ENCODE results near the gene FLNA. TPM values are rescaled to one million over a fixed set of nuclear protein-coding genes. Genes with fewer than 3 reads are reported as not detected.

Gene FLNA
- total RNA-seq, 1 experiment from 2014 or later: 1,841 TPM

GRCh38 chrX:154322890-154323289, 51.5 kb downstream of the FLNA start:
- Histone ChIP-seq H3K36me3 (ENCODE audit: low read depth) (no peaks in the 10 kb centered on the region), H3F3A (ENCODE audit: insufficient read depth, low read depth) (no peaks in the 10 kb centered on the region), H3K4me1 (replicated peaks; ENCODE audit: insufficient read depth) (no peaks in the 10 kb centered on the region), H2AFZ (no peak overlapping the region), H3K79me2 (ENCODE audit: low read depth) (no peaks in the 10 kb centered on the region), H4K20me1 (ENCODE audit: insufficient read depth) (no peaks in the 10 kb centered on the region), H3K9me3 (ENCODE audit: insufficient read depth, low read depth) (no peaks in the 10 kb centered on the region), H3K4me3 (no peak overlapping the region), H3K9me2 (ENCODE audit: insufficient read depth) (no peaks in the 10 kb centered on the region), H3K27ac (no peak overlapping the region), H3K4me2 (no peak overlapping the region), H3K27me3 (ENCODE audit: insufficient read depth, low read depth) (peaks cover 29% of the 10 kb centered on the region)
- CTCF ChIA-PET: interaction anchor here (0.6 kb wide), 1 partner anchor 85 kb away, joined by 4 read pairs; no protein-coding TSS in a partner anchor
- POLR2A ChIA-PET (ENCODE audit: unreplicated experiment): no interaction called here
- intact Hi-C loops (cut with micrococcal nuclease; ENCODE audit: unreplicated experiment): no loop called here
- DNase-seq: no peak
- BruUV-seq (replicated peaks): no TSS peak
- TF ChIP-seq CTCF (conservative IDR thresholded peaks at IDR 0.05) (no peak), EZH2 (IDR thresholded peaks at IDR 0.05; ENCODE audit: low read depth) (no peak)

GRCh38 chrX:154321594-154321993, 52.8 kb downstream of the FLNA start:
- no peak overlapping the region for H3K4me3 ChIP-seq
- no peak overlapping the region for H3K27ac ChIP-seq
- no peaks in the 10 kb centered on the region for H3F3A ChIP-seq (ENCODE audit: insufficient read depth, low read depth)
- H3K36me3 ChIP-seq (ENCODE audit: low read depth): no peaks in the 10 kb centered on the region
- TF ChIP-seq EZH2 (IDR thresholded peaks at IDR 0.05; ENCODE audit: low read depth) (no peak), CTCF (conservative IDR thresholded peaks at IDR 0.05) (no peak)
- H4K20me1 ChIP-seq (ENCODE audit: insufficient read depth): no peaks in the 10 kb centered on the region
- H3K9me2 ChIP-seq (ENCODE audit: insufficient read depth): no peaks in the 10 kb centered on the region
- DNase-seq: no peak
- H3K27me3 ChIP-seq (ENCODE audit: insufficient read depth, low read depth): peaks cover 28% of the 10 kb centered on the region
- H2AFZ ChIP-seq: no peak overlapping the region
- intact Hi-C loops (cut with micrococcal nuclease; ENCODE audit: unreplicated experiment): no loop called here
- H3K79me2 ChIP-seq (ENCODE audit: low read depth): no peaks in the 10 kb centered on the region
- no TSS peak for BruUV-seq (replicated peaks)
- H3K4me2 ChIP-seq: no peak overlapping the region
- ChIA-PET POLR2A (ENCODE audit: unreplicated experiment) (no interaction called here), CTCF (no interaction called here)
- H3K4me1 ChIP-seq (replicated peaks; ENCODE audit: insufficient read depth): no peaks in the 10 kb centered on the region
- H3K9me3 ChIP-seq (ENCODE audit: insufficient read depth, low read depth): no peaks in the 10 kb centered on the region

- CTCF ChIA-PET: no interaction called here
- Histone ChIP-seq H3K9me3 (ENCODE audit: insufficient read depth, low read depth) (no peaks in the 10 kb centered on the region), H3F3A (ENCODE audit: insufficient read depth, low read depth) (no peaks in the 10 kb centered on the region), H3K27ac (no peak overlapping the region), H3K36me3 (ENCODE audit: low read depth) (no peaks in the 10 kb centered on the region), H4K20me1 (ENCODE audit: insufficient read depth) (no peaks in the 10 kb centered on the region), H2AFZ (no peak overlapping the region), H3K27me3 (ENCODE audit: insufficient read depth, low read depth) (peaks cover 24% of the 10 kb centered on the region), H3K4me2 (no peak overlapping the region), H3K4me3 (no peak overlapping the region), H3K4me1 (replicated peaks; ENCODE audit: insufficient read depth) (no peaks in the 10 kb centered on the region), H3K79me2 (ENCODE audit: low read depth) (no peaks in the 10 kb centered on the region), H3K9me2 (ENCODE audit: insufficient read depth) (no peaks in the 10 kb centered on the region)
- TF ChIP-seq EZH2 (IDR thresholded peaks at IDR 0.05; ENCODE audit: low read depth) (no peak), CTCF (conservative IDR thresholded peaks at IDR 0.05) (no peak)
- no peak for DNase-seq
- intact Hi-C loops (cut with micrococcal nuclease; ENCODE audit: unreplicated experiment): no loop called here
- POLR2A ChIA-PET (ENCODE audit: unreplicated experiment): no interaction called here
- BruUV-seq (replicated peaks): no TSS peak
Measured at GRCh38 chrX:154321152-154321551, 53.3 kb downstream of the FLNA start.

All from PC-9 (cell line).